ENCODE data around the gene HES4.
"Not testable (repeated sequence)": the region's sequence is repeated elsewhere in the genome, so short reads cannot be mapped to it uniquely, and the experiment has no call there.

HES4 gene

GRCh38 chr1:1033731-1034438 is 34.0 kb upstream of the HES4 start:
- in situ Hi-C loops (cut with MboI; ENCODE audit: low sequenced_read_pairs) = no loop called here

DNA sequence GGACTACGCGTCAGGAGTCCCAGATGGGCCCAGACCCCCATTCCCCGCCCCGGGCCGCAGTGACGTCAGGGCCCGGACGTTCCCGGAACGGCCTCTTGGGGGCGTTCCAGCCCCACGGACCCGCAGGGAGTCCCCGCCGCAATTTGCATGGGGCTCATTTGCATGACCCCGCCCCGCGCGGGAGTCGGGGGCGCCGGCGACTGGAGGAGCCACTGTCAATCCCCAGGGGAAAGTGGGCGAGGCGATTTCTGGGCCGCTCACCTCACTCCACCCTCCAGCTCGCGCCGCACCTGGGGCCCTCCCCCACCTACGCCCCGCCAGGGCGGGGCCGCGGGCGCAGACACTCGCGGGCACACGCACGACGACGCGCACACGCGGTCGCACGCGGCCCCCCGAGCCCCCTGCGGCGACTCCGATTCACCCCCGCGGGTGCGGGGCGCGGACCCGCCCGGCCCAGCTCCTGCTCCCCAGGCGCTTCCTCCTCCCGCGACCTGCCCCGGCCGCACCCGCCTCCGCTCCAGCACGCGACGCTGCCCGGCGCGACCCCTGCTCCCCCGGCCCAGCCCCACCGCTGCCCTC is 33.2 kb upstream of the HES4 start:
- in situ Hi-C loops (cut with MboI; ENCODE audit: low sequenced_read_pairs) = no loop called here

DNA sequence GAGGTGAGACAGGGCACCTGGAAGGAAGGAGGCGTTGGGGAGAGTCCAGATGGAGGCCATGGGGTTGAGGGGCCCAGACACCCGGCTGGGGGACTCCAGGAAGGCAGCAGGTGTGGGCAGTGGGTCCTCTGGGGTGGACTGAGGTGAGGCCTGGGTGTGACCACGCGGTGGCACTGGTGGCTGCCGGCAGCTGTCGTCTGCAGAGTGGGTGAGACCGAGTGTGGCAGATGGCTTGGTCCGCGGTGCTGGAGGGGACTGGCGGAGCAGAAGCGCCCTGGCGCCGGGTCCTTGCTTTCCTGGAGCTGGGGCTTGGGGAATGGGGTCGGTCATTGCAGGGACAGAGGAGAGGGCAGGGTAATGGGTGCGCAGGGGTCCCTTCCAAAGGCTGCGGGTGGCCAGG is 32.5 kb upstream of the HES4 start:
- in situ Hi-C loops (cut with MboI; ENCODE audit: low sequenced_read_pairs) = no loop called here

DNA sequence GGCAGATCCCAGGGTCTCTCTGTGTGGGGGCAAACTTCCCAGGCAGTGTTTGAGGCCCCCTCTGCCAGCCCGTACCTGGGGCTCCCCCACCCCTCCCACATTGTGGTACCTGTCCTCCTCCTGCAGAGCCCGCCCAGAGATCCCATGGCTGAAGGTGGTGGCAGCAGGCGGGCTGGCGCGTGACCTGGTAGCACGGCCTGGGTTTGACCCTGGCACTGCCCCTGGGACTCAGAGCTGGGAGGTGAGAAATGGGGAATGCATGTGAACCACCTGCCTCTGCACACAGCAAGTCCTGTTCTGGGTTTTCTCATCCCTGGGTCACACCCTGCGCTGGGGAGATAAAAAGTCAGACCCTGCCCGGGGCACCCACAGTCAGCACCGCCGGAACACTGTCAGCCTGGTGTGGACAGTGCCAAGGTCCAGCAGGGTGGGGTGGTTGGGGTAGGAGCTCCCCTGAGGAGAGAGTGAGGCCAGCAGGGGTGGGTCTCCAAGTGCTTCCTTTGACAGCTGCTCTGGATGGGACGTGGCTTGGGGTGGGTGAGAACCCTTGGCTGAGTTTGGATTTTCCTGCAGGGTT is 31.9 kb upstream of the HES4 start:
- in situ Hi-C loops (cut with MboI; ENCODE audit: low sequenced_read_pairs) = no loop called here

- in situ Hi-C loops (cut with MboI; ENCODE audit: low sequenced_read_pairs) = not testable (repeated sequence)
Measured at GRCh38 chr1:1030867-1031658, 31.2 kb upstream of the HES4 start.

- in situ Hi-C loops (cut with MboI; ENCODE audit: low sequenced_read_pairs) = no loop called here
Measured at GRCh38 chr1:1027791-1028190, 27.9 kb upstream of the HES4 start.

- in situ Hi-C loops (cut with MboI; ENCODE audit: low sequenced_read_pairs) = no loop called here
Measured at GRCh38 chr1:1026599-1027413, 26.9 kb upstream of the HES4 start.

DNA sequence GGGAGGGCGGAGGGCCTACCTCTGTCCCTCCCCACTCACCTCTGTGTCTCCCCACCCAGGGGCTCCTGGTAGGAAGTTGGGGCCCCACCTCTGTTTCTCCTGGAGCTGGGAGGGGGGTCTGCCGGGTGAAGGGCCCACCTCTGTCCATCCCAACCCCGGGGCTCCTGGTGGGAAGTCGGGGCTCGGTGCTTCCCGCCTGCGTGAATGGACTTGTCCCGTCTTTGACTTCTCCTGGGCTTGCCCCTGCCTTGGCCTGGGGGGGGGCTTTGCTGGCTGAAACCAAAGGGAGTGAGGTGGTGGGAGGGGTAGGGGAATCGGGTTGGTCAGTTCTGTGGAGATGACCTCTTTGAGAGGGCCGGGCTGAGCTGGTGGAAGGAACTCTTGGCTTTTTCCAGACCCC is 25.8 kb upstream of the HES4 start:
- in situ Hi-C loops (cut with MboI; ENCODE audit: low sequenced_read_pairs) = no loop called here

DNA sequence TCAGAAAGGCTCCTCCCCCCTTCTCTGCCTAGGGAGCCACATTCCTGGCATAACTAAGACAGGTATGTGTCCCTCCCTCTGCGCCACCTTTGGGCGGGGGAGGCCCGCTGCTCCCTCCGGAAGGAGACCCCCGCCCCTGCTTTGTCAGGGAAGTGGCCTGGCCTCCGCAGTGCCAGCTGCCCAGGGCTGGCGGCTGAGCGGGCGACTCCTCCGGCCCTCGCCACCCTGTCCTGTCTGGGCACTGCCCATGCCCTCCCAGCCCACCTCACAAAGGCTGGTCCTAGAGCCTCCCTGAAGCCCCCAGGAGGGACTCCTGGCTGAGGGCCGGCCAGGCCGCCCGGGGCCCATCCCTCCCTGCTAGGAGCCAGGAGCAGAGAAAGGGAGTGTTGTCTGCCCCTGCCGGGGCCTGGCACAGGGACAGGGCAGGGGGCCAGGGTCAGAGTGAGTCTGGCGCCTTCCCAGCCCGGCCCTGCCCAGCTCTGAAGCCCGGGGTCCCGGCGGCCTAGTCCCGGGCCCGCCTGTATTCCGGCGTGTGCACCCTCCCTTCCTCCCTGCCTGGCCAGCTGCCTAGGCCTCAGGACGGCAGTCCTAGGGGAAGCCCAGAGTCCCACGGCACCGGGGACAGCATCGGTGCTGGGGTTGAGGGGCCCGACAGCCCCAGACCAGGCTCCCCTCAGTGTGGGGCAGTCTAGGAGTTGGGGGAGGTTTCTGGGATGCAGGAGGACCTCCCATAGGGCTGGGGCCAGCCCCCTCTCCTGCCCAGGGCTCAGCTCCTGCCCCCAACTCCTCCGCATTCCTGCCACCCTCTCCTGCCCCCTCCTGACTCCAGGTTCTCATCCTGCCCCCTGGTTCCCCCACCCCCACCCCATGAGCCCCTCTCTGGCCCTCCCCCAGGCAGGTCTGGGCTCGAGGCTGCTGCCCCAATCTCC is 25.1 kb upstream of the HES4 start:
- in situ Hi-C loops (cut with MboI; ENCODE audit: low sequenced_read_pairs) = no loop called here

DNA sequence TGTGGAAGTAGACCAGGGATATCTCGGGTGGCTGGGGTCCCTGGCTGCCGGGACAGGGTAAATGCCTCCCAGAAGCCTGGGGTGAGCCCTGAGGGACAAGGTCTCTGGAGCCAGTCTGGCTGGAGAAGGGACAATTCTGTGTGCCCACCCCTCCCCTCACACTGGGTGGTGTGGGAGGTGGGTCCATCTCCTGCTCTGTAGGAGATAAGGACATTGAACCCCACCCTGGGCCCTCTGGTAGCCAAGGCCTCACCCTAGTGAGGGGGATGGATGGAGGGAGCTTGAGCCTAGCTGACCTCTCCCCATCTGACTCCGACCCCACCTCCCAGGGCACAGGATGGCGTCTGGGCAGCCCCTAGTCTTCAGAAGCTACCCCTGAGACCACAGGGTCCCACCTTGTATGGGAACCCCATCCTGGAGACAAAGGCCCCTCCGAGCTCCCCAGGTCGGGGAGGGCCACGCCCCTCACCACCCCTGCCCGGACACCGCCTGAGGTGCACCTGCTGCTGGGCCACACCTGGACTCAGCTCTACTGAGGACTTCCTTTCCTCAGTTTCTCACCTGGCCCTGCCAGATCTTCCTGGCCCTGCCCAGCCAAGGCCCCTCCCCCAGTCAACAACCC is 24.4 kb upstream of the HES4 start:
- in situ Hi-C loops (cut with MboI; ENCODE audit: low sequenced_read_pairs) = no loop called here

DNA sequence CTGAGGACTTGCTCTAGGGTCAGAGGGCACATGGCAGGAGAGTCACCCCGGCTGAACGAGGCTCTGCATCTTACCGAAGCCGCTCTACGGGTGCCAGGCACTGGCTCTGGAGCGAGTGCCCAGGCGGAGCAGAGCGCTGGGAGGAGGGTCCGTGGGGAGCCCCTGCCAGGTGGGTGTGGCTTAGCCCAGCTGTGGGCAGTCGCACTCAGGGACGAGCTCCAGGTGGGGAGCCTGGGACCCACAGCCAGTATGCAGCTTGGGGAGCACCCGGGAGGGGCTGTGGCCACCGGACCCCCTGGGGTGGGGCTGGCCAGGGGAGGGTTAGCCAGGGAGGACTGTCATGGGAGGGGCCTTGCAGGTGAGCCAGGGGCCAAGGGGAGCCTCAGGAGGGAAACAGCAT is 23.8 kb upstream of the HES4 start:
- in situ Hi-C loops (cut with MboI; ENCODE audit: low sequenced_read_pairs) = no loop called here

- in situ Hi-C loops (cut with MboI; ENCODE audit: low sequenced_read_pairs) = no loop called here
Measured at GRCh38 chr1:1022302-1023009, 22.6 kb upstream of the HES4 start.

DNA sequence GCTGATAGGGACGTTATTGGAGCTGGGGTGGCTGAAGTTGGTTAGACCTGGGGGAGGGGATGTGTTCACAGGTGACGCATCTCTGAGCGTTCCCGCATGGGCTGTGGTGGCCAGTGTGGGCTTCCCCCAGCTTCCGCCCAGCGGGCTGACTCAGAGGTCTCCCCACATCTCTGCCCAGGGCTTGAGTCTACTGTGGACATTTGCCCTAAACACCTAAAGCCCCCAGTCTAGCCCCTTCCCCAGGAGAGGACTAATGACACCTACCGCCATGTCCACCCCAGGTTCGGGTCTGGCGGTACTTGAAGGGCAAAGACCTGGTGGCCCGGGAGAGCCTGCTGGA is 22.0 kb upstream of the HES4 start:
- in situ Hi-C loops (cut with MboI; ENCODE audit: low sequenced_read_pairs) = no loop called here

GRCh38 chr1:1021010-1021919 is 21.4 kb upstream of the HES4 start:
- in situ Hi-C loops (cut with MboI; ENCODE audit: low sequenced_read_pairs) = no loop called here

- in situ Hi-C loops (cut with MboI; ENCODE audit: low sequenced_read_pairs) = no loop called here
Measured at GRCh38 chr1:1020415-1021009, 20.6 kb upstream of the HES4 start.

DNA sequence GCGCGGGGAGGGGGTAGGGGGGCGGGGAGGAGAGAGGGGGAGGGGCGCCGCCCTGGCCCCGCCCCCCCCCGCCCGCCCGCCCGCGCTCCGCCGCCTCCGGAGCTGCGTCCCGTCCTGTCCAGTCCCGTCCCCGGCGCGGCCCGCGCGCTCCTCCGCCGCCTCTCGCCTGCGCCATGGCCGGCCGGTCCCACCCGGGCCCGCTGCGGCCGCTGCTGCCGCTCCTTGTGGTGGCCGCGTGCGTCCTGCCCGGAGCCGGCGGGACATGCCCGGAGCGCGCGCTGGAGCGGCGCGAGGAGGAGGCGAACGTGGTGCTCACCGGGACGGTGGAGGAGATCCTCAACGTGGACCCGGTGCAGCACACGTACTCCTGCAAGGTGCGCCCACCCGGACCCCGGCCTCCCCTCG is 20.1 kb upstream of the HES4 start, which contains the start of gene AGRN:
Gene AGRN (plus strand): TSS at position 121 of the 405 bp plus-strand sequence. CDS start 53 bp downstream, at position 174.
- in situ Hi-C loops (cut with MboI; ENCODE audit: low sequenced_read_pairs) = no loop called here
